ENCODE measurements around the gene EIF5A. TPM values are rescaled to one million over a fixed set of nuclear protein-coding genes. Genes with fewer than 3 reads are reported as not detected.

EIF5A gene
- polyA plus RNA-seq (2013, experiment 1 of 2): 680 TPM
- 593 TPM for polyA plus RNA-seq (2013, experiment 2 of 2)

DNA sequence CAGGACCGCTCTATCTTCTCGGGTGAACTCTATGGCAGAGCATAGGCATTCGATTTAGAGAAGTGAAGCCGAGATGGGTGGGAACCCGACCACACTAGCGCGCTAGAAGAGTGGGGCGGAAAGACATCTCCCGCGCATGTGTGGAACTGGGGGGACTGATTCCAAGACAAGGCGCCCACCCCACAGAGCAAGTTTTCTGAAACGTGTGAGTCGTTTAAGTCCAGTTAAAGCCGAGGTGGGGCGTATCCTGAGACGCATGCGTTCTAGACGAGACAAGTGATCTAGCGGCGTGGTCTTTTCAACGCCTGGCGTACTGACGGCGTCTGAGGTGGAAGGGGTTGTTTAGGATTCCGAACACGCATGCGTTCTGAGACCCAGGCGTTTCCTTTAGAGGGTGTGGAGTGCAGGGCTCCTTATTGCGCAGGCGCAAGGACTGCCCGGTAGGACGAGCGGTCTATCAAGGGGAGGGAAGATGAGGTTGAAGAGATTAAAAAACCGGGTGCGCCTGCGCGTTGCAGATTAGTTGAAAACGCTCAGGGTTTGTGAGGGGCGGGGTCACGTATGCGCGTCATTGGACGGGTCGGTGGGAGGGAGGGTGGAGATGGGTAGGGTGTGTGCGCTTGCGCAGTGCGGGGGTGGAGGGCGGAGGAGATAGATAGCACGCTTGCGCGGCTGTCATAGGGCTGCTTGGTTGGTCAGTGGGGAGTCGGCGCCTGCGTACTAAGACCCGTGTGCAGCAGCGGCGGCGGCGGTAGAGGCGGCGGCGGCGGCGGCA, at the start of gene EIF5A:
Gene EIF5A, plus strand, starts transcription at position 718 of the 775 bp plus-strand sequence. CDS start 2,008 bp downstream, outside the sequence.
- H3K36me3 ChIP-seq (ENCODE audit: control insufficient read depth, insufficient read depth, low read length): peaks cover 32% of the 10 kb centered on the region
- H3K9me3 ChIP-seq (ENCODE audit: control insufficient read depth, low read length): no peaks in the 10 kb centered on the region
- peak within 1 kb of the TSS; percentile 95 for H3K27ac ChIP-seq (ENCODE audit: low read depth, low read length, severe bottlenecking)
- H3K4me1 ChIP-seq (ENCODE audit: control insufficient read depth, insufficient read depth, low read length, poor library complexity, severe bottlenecking): peaks cover 10% of the 10 kb centered on the region
- WGBS, 2 experiments (ENCODE audit: insufficient coverage in 2 of 2): 1% methylated on average over 52 to 62 of the region's 64 CpGs
- peak within 1 kb of the TSS; percentile 90 for H3K4me3 ChIP-seq (ENCODE audit: extremely low read depth, insufficient read depth, low read length, poor library complexity, severe bottlenecking)

DNA sequence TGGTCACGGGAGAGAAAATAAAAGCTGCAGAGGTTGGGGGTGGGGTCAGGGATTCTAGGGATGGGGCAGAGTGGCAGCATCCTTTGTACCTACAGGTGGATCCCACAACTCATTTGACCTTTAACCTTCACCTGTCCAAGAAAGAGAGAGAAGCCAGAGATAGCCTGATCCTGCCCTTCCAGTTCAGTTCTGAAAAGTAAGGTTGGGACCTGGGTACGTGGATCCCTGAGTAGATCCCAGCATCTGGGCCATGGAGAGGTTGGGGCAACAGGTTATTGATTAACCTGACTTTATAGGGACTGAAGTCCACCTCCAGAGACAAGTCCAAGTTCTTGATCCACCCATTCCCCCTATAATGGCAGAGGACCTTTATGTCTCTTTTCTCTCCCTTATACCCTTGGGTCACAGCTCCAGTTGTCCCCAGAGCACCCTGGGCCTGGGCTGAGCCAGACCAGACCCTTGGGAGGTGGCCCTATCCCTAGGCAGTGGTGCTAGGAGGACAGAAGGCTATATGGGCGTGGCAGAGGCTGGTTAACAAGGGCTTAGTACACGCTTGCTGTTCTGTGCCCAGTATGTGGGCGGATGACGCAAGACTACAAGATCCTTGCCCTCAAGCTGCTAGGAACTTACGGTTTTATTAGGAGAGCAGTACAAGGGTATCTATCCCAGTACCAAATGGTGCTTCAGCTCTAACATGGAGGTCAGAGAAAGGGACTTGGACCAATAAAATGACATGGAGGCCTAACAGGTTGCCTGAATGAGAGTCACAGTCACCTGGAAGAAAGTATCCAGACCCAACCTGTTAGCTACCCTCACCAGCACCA, 48.5 kb upstream of the EIF5A start:
- Histone ChIP-seq H3K36me3 (ENCODE audit: control insufficient read depth, insufficient read depth, low read length) (peaks cover 61% of the 10 kb centered on the region), H3K9me3 (ENCODE audit: control insufficient read depth, low read length) (no peaks in the 10 kb centered on the region), H3K4me3 (ENCODE audit: extremely low read depth, insufficient read depth, low read length, poor library complexity, severe bottlenecking) (no peak overlapping the region), H3K27ac (ENCODE audit: low read depth, low read length, severe bottlenecking) (no peak overlapping the region), H3K4me1 (ENCODE audit: control insufficient read depth, insufficient read depth, low read length, poor library complexity, severe bottlenecking) (peaks cover 7% of the 10 kb centered on the region)
- WGBS, 2 experiments (ENCODE audit: insufficient coverage in 2 of 2): 98 to 100% methylated on average over 7 of the region's 7 CpGs

- WGBS, 2 experiments (ENCODE audit: insufficient coverage in 2 of 2): 100% methylated on average over 2 of the region's 6 CpGs
- peaks cover 55% of the 10 kb centered on the region for H3K36me3 ChIP-seq (ENCODE audit: control insufficient read depth, insufficient read depth, low read length)
- no peaks in the 10 kb centered on the region for H3K9me3 ChIP-seq (ENCODE audit: control insufficient read depth, low read length)
These were observed 47.9 kb upstream of the EIF5A start for GRCh38 chr17:7259555-7259889.

DNA sequence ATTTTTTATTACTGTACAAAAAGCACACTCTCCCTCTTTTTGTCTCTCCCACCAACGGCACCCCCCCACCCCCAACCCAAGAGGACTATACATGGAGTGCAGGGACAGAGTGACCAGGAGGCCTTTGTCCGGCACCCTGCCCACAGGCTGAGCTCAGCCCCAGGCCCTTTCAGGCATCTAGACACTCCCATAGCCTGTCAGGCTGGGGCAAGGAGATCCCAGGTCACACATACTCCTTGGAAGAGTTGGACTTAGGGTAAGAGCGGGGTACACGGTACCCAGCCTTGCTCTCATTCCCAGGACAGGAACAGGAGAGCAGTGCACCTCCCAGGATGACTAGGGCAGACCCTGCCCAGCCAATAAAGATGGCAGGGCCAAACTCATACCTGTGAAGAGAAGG, 47.3 kb upstream of the EIF5A start:
- 96 to 100% methylated on average over 1 to 2 of the region's 4 CpGs for WGBS, 2 experiments (ENCODE audit: insufficient coverage in 2 of 2)
- H3K4me1 ChIP-seq (ENCODE audit: control insufficient read depth, insufficient read depth, low read length, poor library complexity, severe bottlenecking): peaks cover 7% of the 10 kb centered on the region
- H3K4me3 ChIP-seq (ENCODE audit: extremely low read depth, insufficient read depth, low read length, poor library complexity, severe bottlenecking): no peak overlapping the region
- H3K9me3 ChIP-seq (ENCODE audit: control insufficient read depth, low read length): no peaks in the 10 kb centered on the region
- H3K36me3 ChIP-seq (ENCODE audit: control insufficient read depth, insufficient read depth, low read length): peaks cover 49% of the 10 kb centered on the region
- no peak overlapping the region for H3K27ac ChIP-seq (ENCODE audit: low read depth, low read length, severe bottlenecking)

More at GRCh38 chr17:7259555-7259889, 47.9 kb upstream of the EIF5A start:
- H3K4me3 ChIP-seq (ENCODE audit: extremely low read depth, insufficient read depth, low read length, poor library complexity, severe bottlenecking): no peak overlapping the region
- no peak overlapping the region for H3K27ac ChIP-seq (ENCODE audit: low read depth, low read length, severe bottlenecking)
- peaks cover 7% of the 10 kb centered on the region for H3K4me1 ChIP-seq (ENCODE audit: control insufficient read depth, insufficient read depth, low read length, poor library complexity, severe bottlenecking)

GRCh38 chr17:7260651-7261378, 46.6 kb upstream of the EIF5A start:
- no peak overlapping the region for H3K27ac ChIP-seq (ENCODE audit: low read depth, low read length, severe bottlenecking)
- peaks cover 7% of the 10 kb centered on the region for H3K4me1 ChIP-seq (ENCODE audit: control insufficient read depth, insufficient read depth, low read length, poor library complexity, severe bottlenecking)
- peaks cover 42% of the 10 kb centered on the region for H3K36me3 ChIP-seq (ENCODE audit: control insufficient read depth, insufficient read depth, low read length)
- peak overlapping the region; percentile 37 for H3K4me3 ChIP-seq (ENCODE audit: extremely low read depth, insufficient read depth, low read length, poor library complexity, severe bottlenecking)
- H3K9me3 ChIP-seq (ENCODE audit: control insufficient read depth, low read length): no peaks in the 10 kb centered on the region
- WGBS, 2 experiments (ENCODE audit: insufficient coverage in 2 of 2): 18 to 20% methylated on average over 43 to 44 of the region's 54 CpGs

DNA sequence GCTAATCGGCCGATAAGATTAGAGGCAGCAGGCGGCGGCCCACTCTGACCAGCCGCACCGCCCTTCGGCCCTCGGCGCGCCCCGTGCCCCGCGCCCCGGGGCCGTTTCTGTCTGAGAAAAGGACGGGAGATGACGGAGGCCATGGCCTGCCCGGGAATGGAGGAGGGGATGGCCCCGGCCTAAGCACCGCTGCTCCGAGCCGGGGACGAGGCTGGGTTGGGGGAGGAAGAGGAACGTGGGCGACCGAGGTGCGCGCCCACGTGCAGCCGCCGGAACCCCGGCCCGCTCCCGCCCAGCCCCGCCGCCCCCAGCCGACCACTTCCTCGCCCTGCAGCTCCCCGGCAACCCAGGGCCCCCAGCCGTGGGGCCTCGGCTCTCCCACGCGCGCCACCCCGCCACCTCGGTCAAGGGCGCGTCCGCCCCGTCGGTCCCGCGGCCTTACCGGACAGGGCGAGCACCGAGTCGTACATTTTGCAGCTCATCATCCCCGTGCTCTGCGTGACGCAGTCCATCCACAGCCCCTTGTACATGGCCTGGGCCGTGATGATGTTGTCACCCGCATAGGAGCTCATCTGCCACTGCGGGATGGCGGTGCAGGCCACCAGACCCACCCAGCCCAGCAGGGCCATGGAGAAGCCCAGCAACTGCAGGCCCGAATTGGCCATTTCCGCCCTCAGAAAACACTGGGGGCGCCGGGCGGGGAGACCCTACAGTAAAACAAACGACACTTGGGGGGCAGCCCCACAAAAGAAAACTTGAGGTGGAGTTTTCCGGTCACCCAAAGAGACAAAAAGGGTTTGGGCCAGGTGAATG, 45.8 kb upstream of the EIF5A start:
- peaks cover 35% of the 10 kb centered on the region for H3K36me3 ChIP-seq (ENCODE audit: control insufficient read depth, insufficient read depth, low read length)
- H3K9me3 ChIP-seq (ENCODE audit: control insufficient read depth, low read length): no peaks in the 10 kb centered on the region
- no peak overlapping the region for H3K27ac ChIP-seq (ENCODE audit: low read depth, low read length, severe bottlenecking)
- peak overlapping the region; percentile 37 for H3K4me3 ChIP-seq (ENCODE audit: extremely low read depth, insufficient read depth, low read length, poor library complexity, severe bottlenecking)
- H3K4me1 ChIP-seq (ENCODE audit: control insufficient read depth, insufficient read depth, low read length, poor library complexity, severe bottlenecking): peaks cover 7% of the 10 kb centered on the region
- 11 to 22% methylated on average over 54 to 55 of the region's 71 CpGs for WGBS, 2 experiments (ENCODE audit: insufficient coverage in 2 of 2)

GRCh38 chr17:7262192-7262934, 45.1 kb upstream of the EIF5A start, which contains the start of gene CLDN7:
Gene CLDN7 (minus strand): TSS chr17:7262478. CDS start chr17:7262043, 435 bp downstream.
- Histone ChIP-seq H3K27ac (ENCODE audit: low read depth, low read length, severe bottlenecking) (no peak within 1 kb of the TSS), H3K9me3 (ENCODE audit: control insufficient read depth, low read length) (no peaks in the 10 kb centered on the region), H3K36me3 (ENCODE audit: control insufficient read depth, insufficient read depth, low read length) (peaks cover 27% of the 10 kb centered on the region), H3K4me3 (ENCODE audit: extremely low read depth, insufficient read depth, low read length, poor library complexity, severe bottlenecking) (peak within 1 kb of the TSS; percentile 37), H3K4me1 (ENCODE audit: control insufficient read depth, insufficient read depth, low read length, poor library complexity, severe bottlenecking) (peaks cover 7% of the 10 kb centered on the region)
- 5 to 6% methylated on average over 39 to 64 of the region's 64 CpGs for WGBS, 2 experiments (ENCODE audit: insufficient coverage in 2 of 2)

DNA sequence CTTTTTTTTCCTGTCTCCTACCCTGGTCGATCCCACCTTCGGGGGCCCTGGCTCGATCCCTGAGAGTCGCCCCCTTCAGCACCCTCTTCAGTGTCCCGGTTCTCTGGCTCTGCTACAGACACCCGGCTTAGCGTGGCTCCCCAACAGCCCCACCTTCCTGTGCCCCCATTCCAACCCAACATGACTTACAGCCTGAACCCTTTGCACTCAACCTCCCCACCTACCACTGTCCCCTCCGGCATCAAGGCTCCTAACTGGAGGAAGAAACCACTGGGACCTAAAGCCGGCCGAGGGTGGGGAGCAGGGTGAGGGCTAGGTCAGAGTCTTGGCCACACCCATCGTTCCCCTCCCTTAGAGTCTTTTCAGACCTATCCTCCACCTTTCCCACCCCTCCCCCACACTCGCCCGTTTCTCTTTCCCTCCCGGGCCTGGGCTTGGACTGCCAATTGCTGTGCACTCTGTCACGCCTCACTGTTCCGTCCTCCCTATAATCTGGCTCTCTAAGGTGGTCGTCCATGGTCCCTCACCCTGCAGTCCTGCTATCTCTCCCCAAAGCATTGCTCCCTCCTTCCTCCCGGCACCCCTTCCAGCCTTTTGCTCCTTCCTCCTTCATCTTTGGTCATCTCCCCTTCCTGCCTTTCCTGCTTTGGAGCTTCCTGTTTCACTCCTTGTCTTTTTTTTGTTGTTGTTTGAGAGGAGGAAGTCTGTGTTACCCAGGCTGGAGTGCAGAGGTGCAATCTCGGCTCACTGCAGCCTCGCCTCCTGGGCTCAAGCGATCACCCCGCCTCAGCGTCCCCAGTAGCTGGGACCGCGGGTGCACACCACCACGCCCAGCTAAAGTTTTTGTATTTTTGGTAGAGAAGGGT, 44.3 kb upstream of the EIF5A start:
- WGBS, 2 experiments (ENCODE audit: insufficient coverage in 2 of 2): 20% methylated on average over 16 to 21 of the region's 26 CpGs
- H3K4me1 ChIP-seq (ENCODE audit: control insufficient read depth, insufficient read depth, low read length, poor library complexity, severe bottlenecking): peaks cover 7% of the 10 kb centered on the region
- H3K27ac ChIP-seq (ENCODE audit: low read depth, low read length, severe bottlenecking): no peak overlapping the region
- peak overlapping the region; percentile 37 for H3K4me3 ChIP-seq (ENCODE audit: extremely low read depth, insufficient read depth, low read length, poor library complexity, severe bottlenecking)
- no peaks in the 10 kb centered on the region for H3K9me3 ChIP-seq (ENCODE audit: control insufficient read depth, low read length)
- H3K36me3 ChIP-seq (ENCODE audit: control insufficient read depth, insufficient read depth, low read length): peaks cover 20% of the 10 kb centered on the region

- Histone ChIP-seq H3K36me3 (ENCODE audit: control insufficient read depth, insufficient read depth, low read length) (peaks cover 15% of the 10 kb centered on the region), H3K27ac (ENCODE audit: low read depth, low read length, severe bottlenecking) (no peak overlapping the region), H3K9me3 (ENCODE audit: control insufficient read depth, low read length) (no peaks in the 10 kb centered on the region), H3K4me1 (ENCODE audit: control insufficient read depth, insufficient read depth, low read length, poor library complexity, severe bottlenecking) (peaks cover 7% of the 10 kb centered on the region), H3K4me3 (ENCODE audit: extremely low read depth, insufficient read depth, low read length, poor library complexity, severe bottlenecking) (no peak overlapping the region)
- 63 to 67% methylated on average over 4 of the region's 4 CpGs for WGBS, 2 experiments (ENCODE audit: insufficient coverage in 2 of 2)
These were observed 43.7 kb upstream of the EIF5A start for GRCh38 chr17:7263801-7264078.

All from mesodermal cell (in vitro differentiated cells).